Measurements from ENCODE around the gene TCF3. TPM values are rescaled to one million over a fixed set of nuclear protein-coding genes. Genes with fewer than 3 reads are reported as not detected.

The TCF3 gene
- total RNA-seq, 6 donors from 2014 or later = 32.9 to 88.2 (median 53.3) TPM

DNA sequence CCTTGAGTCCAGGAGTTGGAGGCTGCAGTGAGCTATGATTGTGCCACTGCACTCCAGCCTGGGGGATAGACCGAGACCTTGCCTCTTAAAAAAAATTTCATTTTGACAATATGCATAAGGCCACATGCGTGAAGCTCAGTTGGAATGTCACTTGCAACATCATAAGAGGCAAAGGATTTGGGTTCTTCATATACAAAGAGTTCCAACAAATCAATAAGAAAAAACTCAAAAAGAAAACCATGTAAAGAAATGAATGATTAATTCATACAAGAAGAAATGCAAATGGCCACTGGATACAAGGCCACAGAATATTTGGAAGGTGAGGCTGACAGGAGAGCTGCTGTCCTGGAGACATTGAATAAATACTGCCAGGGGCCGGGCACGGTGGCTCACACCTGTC is 9.6 kb upstream of the TCF3 start:
- no peak overlapping the region for H3K27ac ChIP-seq
- no peak for TF ChIP-seq EP300 (IDR thresholded peaks at IDR 0.05)
- no peak for TF ChIP-seq CTCF (IDR thresholded peaks at IDR 0.05)
- TF ChIP-seq POLR2A (IDR thresholded peaks at IDR 0.05) = no peak
- no peak for TF ChIP-seq POLR2AphosphoS5 (IDR thresholded peaks at IDR 0.05)
- ATAC-seq (ENCODE audit: low FRiP score in 2 of 2) (no peak), DNase-seq (no peak)
- H3K9me3 ChIP-seq = no peaks in the 10 kb centered on the region
- peaks cover 0 to 10% (median 5%) of the 10 kb centered on the region in 4 donors for H3K4me1 ChIP-seq
- WGBS, 2 donors = 91 to 92% methylated on average over 4 of the region's 4 CpGs
- no peaks in the 10 kb centered on the region for H3K36me3 ChIP-seq
- no peaks in the 10 kb centered on the region for H3K27me3 ChIP-seq
- H3K4me3 ChIP-seq = no peak overlapping the region

- DNase-seq (no peak), ATAC-seq (ENCODE audit: low FRiP score in 2 of 2) (no peak)
- Histone ChIP-seq H3K27ac (no peak overlapping the region), H3K4me1 (peaks cover 0 to 10% (median 5%) of the 10 kb centered on the region in 4 donors), H3K27me3 (no peaks in the 10 kb centered on the region), H3K9me3 (no peaks in the 10 kb centered on the region), H3K36me3 (no peaks in the 10 kb centered on the region), H3K4me3 (no peak overlapping the region)
- 69 to 70% methylated on average over 4 of the region's 4 CpGs for WGBS, 2 donors
- TF ChIP-seq EP300 (IDR thresholded peaks at IDR 0.05) (no peak), POLR2AphosphoS5 (IDR thresholded peaks at IDR 0.05) (no peak), CTCF (IDR thresholded peaks at IDR 0.05) (no peak), POLR2A (IDR thresholded peaks at IDR 0.05) (no peak)
Observed at GRCh38 chr19:1659084-1659427, 6.6 kb upstream of the TCF3 start.

- peak in 1 of 2 donors; percentile 59 for DNase-seq
- no peak for TF ChIP-seq CTCF (IDR thresholded peaks at IDR 0.05)
- TF ChIP-seq POLR2A (IDR thresholded peaks at IDR 0.05) = no peak
- no peak for TF ChIP-seq POLR2AphosphoS5 (IDR thresholded peaks at IDR 0.05)
- TF ChIP-seq EP300 (IDR thresholded peaks at IDR 0.05) = no peak
- no peak overlapping the region for H3K27ac ChIP-seq
- H3K27me3 ChIP-seq = no peaks in the 10 kb centered on the region
- no peaks in the 10 kb centered on the region for H3K36me3 ChIP-seq
- ATAC-seq (ENCODE audit: low FRiP score in 2 of 2) = no peak
- no peak overlapping the region for H3K4me3 ChIP-seq
- H3K4me1 ChIP-seq = peaks cover 0 to 11% (median 7%) of the 10 kb centered on the region in 4 donors
- no peaks in the 10 kb centered on the region for H3K9me3 ChIP-seq
- 42 to 45% methylated on average over 26 to 32 of the region's 33 CpGs for WGBS, 2 donors
Observed at GRCh38 chr19:1658150-1659083, 6.0 kb upstream of the TCF3 start.

DNA sequence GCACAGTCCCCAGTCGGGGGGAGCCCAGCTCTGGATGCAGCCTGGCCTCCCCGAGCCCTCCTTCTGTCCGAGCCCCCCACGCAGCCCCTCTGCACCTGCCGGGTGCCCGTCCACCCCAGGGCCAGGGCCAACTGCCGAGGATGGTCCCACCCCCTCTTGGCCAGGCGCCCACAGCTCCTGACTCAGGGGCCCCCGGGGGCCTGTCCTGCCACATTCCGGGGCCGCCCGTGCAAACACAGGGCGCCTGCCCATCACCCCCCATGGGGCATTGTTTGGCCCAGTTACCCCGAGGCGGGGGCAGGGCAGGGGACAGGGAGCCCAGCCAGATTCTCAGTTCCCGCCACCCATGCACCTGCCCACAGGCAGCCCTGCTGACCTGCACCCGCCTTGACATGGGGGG is 5.3 kb upstream of the TCF3 start:
- no peak overlapping the region for H3K27ac ChIP-seq
- DNase-seq (peak; percentile 34 to 79), ATAC-seq (ENCODE audit: low FRiP score in 2 of 2) (peak in 1 of 2 donors; percentile 4)

More for the DNA sequence above, 5.3 kb upstream of the TCF3 start:
- Histone ChIP-seq H3K4me1 (peaks cover 0 to 15% (median 9%) of the 10 kb centered on the region in 4 donors), H3K9me3 (no peaks in the 10 kb centered on the region), H3K27me3 (no peaks in the 10 kb centered on the region), H3K36me3 (no peaks in the 10 kb centered on the region), H3K4me3 (no peak overlapping the region)
- WGBS, 2 donors = 59 to 74% methylated on average over 9 to 13 of the region's 17 CpGs
- TF ChIP-seq POLR2A (IDR thresholded peaks at IDR 0.05) (no peak), EP300 (IDR thresholded peaks at IDR 0.05) (no peak), CTCF (IDR thresholded peaks at IDR 0.05) (no peak), POLR2AphosphoS5 (IDR thresholded peaks at IDR 0.05) (no peak)
